Testis (tissue), 2 donors: ENCODE measurements around the gene PTGIR.

Experiments used
- CTCF ChIP-seq, 3 experiments: fragments of 450-650 bp in 2 of 3; fragments of 200-600 bp in 1 of 3; sonication (generic) in 1 of 3; IDR thresholded peaks; one replicate each; pipeline ENCODE4 v1.5.1; 2016 to 2019; ENCODE audit warnings: antibody characterized with exemption in 3 of 3, mild to moderate bottlenecking in 2 of 3, moderate library complexity in 1 of 3
- POLR2A ChIP-seq: fragments of 450-650 bp; IDR thresholded peaks from one replicate; pipeline ENCODE4 v1.6.1; 2017; ENCODE audit warnings: antibody characterized with exemption, mild to moderate bottlenecking, moderate library complexity

GRCh38 chr19:46661735-46662592 is 37.1 kb upstream of the PTGIR start:
- TF ChIP-seq CTCF (IDR thresholded peaks at IDR 0.05) (peak; percentile 73 to 79 (median 76)), POLR2A (no peak)
